Thymus (tissue), 11 donors: ENCODE data around the gene ALG5. TPM values are rescaled to one million over a fixed set of nuclear protein-coding genes. Genes with fewer than 3 reads are reported as not detected.

ENCODE experiments used
- DNase-seq, 9 donors: peaks; one replicate each; pipeline ENCODE4 v3.0.0-alpha.2; 2013; ENCODE audit warnings: low spot score in 9 of 9, low read depth in 6 of 9, missing footprints in 1 of 9
- H3K27ac ChIP-seq, 2 donors: one replicate each; pipeline ENCODE4 v1.5.1; 2013; ENCODE audit warnings: control low read depth in 1 of 2, low read depth in 1 of 2, low read length in 1 of 2, mild to moderate bottlenecking in 1 of 2, moderate library complexity in 1 of 2
- H3K27me3 ChIP-seq, 2 donors: one replicate each; pipeline ENCODE4 v1.5.1; 2013; ENCODE audit warnings: low read length in 1 of 2; ENCODE audit not compliant: control insufficient read depth in 2 of 2, insufficient read depth in 1 of 2
- H3K36me3 ChIP-seq, 2 donors: one replicate each; pipeline ENCODE4 v1.5.1; 2013; ENCODE audit warnings: low read length in 1 of 2, mild to moderate bottlenecking in 1 of 2, moderate library complexity in 1 of 2; ENCODE audit not compliant: control insufficient read depth in 2 of 2, insufficient read depth in 2 of 2
- H3K4me1 ChIP-seq, 2 donors: one replicate each; pipeline ENCODE4 v1.5.1; 2013; ENCODE audit warnings: low read length in 2 of 2; ENCODE audit not compliant: control insufficient read depth in 2 of 2, insufficient read depth in 2 of 2
- H3K4me3 ChIP-seq, 2 donors: one replicate each; pipeline ENCODE4 v1.5.1; 2013; ENCODE audit warnings: low read length in 2 of 2, control low read depth in 1 of 2, mild to moderate bottlenecking in 1 of 2
- H3K9me3 ChIP-seq, 2 donors: one replicate each; pipeline ENCODE4 v1.5.1; 2013; ENCODE audit warnings: low read length in 1 of 2, mild to moderate bottlenecking in 1 of 2; ENCODE audit not compliant: control insufficient read depth in 2 of 2, insufficient read depth in 1 of 2
- WGBS: extraction: QIAGEN DNeasy Blood & Tissue Kit; methylation state at CpG from one replicate; pipeline ENCODE4 v1.1.7; 2013; 5-methylcytosine and 5-hydroxymethylcytosine counted together
- polyA plus RNA-seq: library from polyadenylated mRNA; stranded (reverse); fragments of 200-250 nt; gene quantifications from one replicate; pipeline ENCODE4 v1.2.3, GENCODE V29; 2013
- total RNA-seq: library from RNA; stranded (reverse); fragments of 120-200 nt; gene quantifications from one replicate; pipeline ENCODE4 v1.2.4, GENCODE V29; 2013
- donor health status: healthy.

ALG5 gene
- total and polyA plus RNA-seq, 2 donors = 33.9 to 43.0 TPM

- H3K36me3 ChIP-seq = peaks cover 28 to 39% of the 10 kb centered on the region in 2 donors
- no peaks in the 10 kb centered on the region for H3K4me1 ChIP-seq
- DNase-seq = no peak
- no peak overlapping the region for H3K4me3 ChIP-seq
- no peaks in the 10 kb centered on the region for H3K27me3 ChIP-seq
- WGBS = 98% methylated on average over 4 of the region's 4 CpGs
- no peak overlapping the region for H3K27ac ChIP-seq
- H3K9me3 ChIP-seq = no peaks in the 10 kb centered on the region
Measured at GRCh38 chr13:36966404-36966803, 32.7 kb downstream of the ALG5 start.

GRCh38 chr13:36965767-36966166 lies 33.4 kb downstream of the ALG5 start:
- H3K4me3 ChIP-seq = no peak overlapping the region
- no peak for DNase-seq
- H3K9me3 ChIP-seq = no peaks in the 10 kb centered on the region
- H3K36me3 ChIP-seq = peaks cover 27 to 43% of the 10 kb centered on the region in 2 donors
- H3K27ac ChIP-seq = no peak overlapping the region
- no peaks in the 10 kb centered on the region for H3K27me3 ChIP-seq
- no peaks in the 10 kb centered on the region for H3K4me1 ChIP-seq
- WGBS = 97% methylated on average over 2 of the region's 2 CpGs

DNA sequence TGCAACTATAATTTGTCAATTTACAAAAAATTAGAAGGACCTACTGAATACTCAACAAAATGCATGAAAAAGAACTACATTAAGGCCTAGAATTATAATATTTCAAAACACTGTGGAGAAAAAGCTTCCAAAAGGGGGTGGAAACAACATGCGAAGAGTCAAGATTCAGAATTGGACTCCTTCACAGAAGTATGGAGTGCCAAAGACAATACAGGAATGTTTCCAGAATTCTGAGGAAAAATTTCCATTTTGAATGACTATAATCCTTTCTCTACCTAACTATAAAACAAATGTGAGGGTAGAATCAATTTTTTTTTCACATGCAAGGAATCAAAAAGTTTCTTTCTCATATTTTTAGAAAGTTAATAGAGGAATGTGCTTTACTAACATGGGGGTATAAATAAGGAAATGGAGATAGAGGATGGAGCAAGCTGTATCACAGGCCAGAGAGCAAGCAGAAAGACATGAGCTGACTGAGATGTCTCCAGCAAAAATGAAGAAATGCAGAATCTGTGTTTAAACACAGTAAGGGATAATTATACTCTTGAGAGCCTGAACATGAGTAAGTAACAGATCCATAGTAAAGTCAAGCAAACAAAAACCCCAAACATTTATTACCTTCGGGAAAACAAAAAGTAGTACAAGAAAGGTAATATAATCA lies 39.6 kb downstream of the ALG5 start:
- Histone ChIP-seq H3K9me3 (no peaks in the 10 kb centered on the region), H3K27me3 (no peaks in the 10 kb centered on the region), H3K36me3 (peaks cover 19 to 34% of the 10 kb centered on the region in 2 donors), H3K27ac (no peak overlapping the region), H3K4me3 (no peak overlapping the region), H3K4me1 (no peaks in the 10 kb centered on the region)
- no peak for DNase-seq
- WGBS = 97% methylated on average over 2 of the region's 2 CpGs

DNA sequence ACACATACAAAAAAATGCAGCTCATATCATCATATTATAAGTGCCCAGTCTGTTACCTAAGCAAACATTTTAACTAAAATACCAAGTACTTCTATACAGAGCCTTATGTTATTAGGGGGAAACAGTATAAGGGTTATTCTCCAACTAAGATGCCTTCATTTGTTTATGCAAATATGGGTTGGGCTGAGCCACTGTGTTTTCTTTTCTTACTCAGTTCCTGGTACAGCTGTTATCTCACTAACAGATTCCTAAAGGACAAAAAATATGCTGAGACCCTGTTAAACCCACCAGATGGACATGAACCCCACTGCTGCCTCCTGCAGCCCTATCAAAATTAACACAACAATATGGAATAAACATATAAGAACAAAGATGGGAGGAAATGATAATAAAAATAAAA lies 44.6 kb downstream of the ALG5 start:
- no peak overlapping the region for H3K27ac ChIP-seq
- H3K9me3 ChIP-seq = no peaks in the 10 kb centered on the region
- peaks cover 12 to 25% of the 10 kb centered on the region in 2 donors for H3K36me3 ChIP-seq
- no peaks in the 10 kb centered on the region for H3K27me3 ChIP-seq
- DNase-seq = no peak
- H3K4me1 ChIP-seq = no peaks in the 10 kb centered on the region
- H3K4me3 ChIP-seq = no peak overlapping the region

GRCh38 chr13:36950920-36951319 lies 48.2 kb downstream of the ALG5 start:
- Histone ChIP-seq H3K27ac (no peak overlapping the region), H3K9me3 (no peaks in the 10 kb centered on the region), H3K4me3 (no peak overlapping the region), H3K36me3 (peaks cover 10 to 19% of the 10 kb centered on the region in 2 donors), H3K27me3 (no peaks in the 10 kb centered on the region), H3K4me1 (no peaks in the 10 kb centered on the region)
- 86% methylated on average over 2 of the region's 2 CpGs for WGBS
- DNase-seq = no peak

GRCh38 chr13:36950330-36950729 lies 48.8 kb downstream of the ALG5 start:
- DNase-seq = no peak
- Histone ChIP-seq H3K27me3 (no peaks in the 10 kb centered on the region), H3K4me1 (no peaks in the 10 kb centered on the region), H3K27ac (no peak overlapping the region), H3K36me3 (peaks cover 10 to 19% of the 10 kb centered on the region in 2 donors), H3K4me3 (no peak overlapping the region), H3K9me3 (no peaks in the 10 kb centered on the region)
- WGBS = 97% methylated on average over 4 of the region's 4 CpGs

GRCh38 chr13:36945078-36945477 lies 54.1 kb downstream of the ALG5 start:
- no peak for DNase-seq
- no peak overlapping the region for H3K27ac ChIP-seq
- no peaks in the 10 kb centered on the region for H3K9me3 ChIP-seq
- no peaks in the 10 kb centered on the region for H3K4me1 ChIP-seq
- H3K36me3 ChIP-seq = peaks cover 3% of the 10 kb centered on the region in 2 donors
- no peaks in the 10 kb centered on the region for H3K27me3 ChIP-seq
- WGBS = 56% methylated on average over 3 of the region's 3 CpGs
- no peak overlapping the region for H3K4me3 ChIP-seq

- H3K36me3 ChIP-seq = no peaks in the 10 kb centered on the region
- no peaks in the 10 kb centered on the region for H3K9me3 ChIP-seq
- DNase-seq = no peak
- H3K27ac ChIP-seq = no peak overlapping the region
- no peak overlapping the region for H3K4me3 ChIP-seq
- no peaks in the 10 kb centered on the region for H3K4me1 ChIP-seq
- peaks cover 4 to 28% of the 10 kb centered on the region in 2 donors for H3K27me3 ChIP-seq
- WGBS = 82% methylated on average over 7 of the region's 7 CpGs
Measured at GRCh38 chr13:36925603-36926002, 73.5 kb downstream of the ALG5 start.

GRCh38 chr13:36924001-36924400 lies 75.1 kb downstream of the ALG5 start:
- no peaks in the 10 kb centered on the region for H3K9me3 ChIP-seq
- no peak overlapping the region for H3K27ac ChIP-seq
- peaks cover 0 to 2% of the 10 kb centered on the region in 2 donors for H3K4me1 ChIP-seq
- no peak for DNase-seq
- peaks cover 19 to 41% of the 10 kb centered on the region in 2 donors for H3K27me3 ChIP-seq
- H3K4me3 ChIP-seq = no peak overlapping the region
- WGBS = 88% methylated on average over 3 of the region's 3 CpGs
- H3K36me3 ChIP-seq = no peaks in the 10 kb centered on the region
